Measurements from ENCODE around the gene ADARB1. TPM values are rescaled to one million over a fixed set of nuclear protein-coding genes. Genes with fewer than 3 reads are reported as not detected.

The ADARB1 gene
- total and polyA plus RNA-seq, 2 of the 8 experiments (the other 6 are each of a cell fraction or from before 2014, with no cell fraction given) = 4.7 to 14.9 TPM

DNA sequence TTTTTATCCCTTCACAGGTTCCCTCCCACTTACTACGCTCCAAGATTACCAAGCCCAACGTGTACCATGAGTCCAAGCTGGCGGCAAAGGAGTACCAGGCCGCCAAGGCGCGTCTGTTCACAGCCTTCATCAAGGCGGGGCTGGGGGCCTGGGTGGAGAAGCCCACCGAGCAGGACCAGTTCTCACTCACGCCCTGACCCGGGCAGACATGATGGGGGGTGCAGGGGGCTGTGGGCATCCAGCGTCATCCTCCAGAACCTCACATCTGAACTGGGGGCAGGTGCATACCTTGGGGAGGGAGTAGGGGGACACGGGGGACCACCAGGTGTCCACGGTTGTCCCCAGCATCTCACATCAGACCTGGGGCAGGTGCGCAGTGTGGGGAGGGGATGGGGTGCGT is 147.6 kb downstream of the ADARB1 start (continued):
- TF ChIP-seq, protein P1, sequence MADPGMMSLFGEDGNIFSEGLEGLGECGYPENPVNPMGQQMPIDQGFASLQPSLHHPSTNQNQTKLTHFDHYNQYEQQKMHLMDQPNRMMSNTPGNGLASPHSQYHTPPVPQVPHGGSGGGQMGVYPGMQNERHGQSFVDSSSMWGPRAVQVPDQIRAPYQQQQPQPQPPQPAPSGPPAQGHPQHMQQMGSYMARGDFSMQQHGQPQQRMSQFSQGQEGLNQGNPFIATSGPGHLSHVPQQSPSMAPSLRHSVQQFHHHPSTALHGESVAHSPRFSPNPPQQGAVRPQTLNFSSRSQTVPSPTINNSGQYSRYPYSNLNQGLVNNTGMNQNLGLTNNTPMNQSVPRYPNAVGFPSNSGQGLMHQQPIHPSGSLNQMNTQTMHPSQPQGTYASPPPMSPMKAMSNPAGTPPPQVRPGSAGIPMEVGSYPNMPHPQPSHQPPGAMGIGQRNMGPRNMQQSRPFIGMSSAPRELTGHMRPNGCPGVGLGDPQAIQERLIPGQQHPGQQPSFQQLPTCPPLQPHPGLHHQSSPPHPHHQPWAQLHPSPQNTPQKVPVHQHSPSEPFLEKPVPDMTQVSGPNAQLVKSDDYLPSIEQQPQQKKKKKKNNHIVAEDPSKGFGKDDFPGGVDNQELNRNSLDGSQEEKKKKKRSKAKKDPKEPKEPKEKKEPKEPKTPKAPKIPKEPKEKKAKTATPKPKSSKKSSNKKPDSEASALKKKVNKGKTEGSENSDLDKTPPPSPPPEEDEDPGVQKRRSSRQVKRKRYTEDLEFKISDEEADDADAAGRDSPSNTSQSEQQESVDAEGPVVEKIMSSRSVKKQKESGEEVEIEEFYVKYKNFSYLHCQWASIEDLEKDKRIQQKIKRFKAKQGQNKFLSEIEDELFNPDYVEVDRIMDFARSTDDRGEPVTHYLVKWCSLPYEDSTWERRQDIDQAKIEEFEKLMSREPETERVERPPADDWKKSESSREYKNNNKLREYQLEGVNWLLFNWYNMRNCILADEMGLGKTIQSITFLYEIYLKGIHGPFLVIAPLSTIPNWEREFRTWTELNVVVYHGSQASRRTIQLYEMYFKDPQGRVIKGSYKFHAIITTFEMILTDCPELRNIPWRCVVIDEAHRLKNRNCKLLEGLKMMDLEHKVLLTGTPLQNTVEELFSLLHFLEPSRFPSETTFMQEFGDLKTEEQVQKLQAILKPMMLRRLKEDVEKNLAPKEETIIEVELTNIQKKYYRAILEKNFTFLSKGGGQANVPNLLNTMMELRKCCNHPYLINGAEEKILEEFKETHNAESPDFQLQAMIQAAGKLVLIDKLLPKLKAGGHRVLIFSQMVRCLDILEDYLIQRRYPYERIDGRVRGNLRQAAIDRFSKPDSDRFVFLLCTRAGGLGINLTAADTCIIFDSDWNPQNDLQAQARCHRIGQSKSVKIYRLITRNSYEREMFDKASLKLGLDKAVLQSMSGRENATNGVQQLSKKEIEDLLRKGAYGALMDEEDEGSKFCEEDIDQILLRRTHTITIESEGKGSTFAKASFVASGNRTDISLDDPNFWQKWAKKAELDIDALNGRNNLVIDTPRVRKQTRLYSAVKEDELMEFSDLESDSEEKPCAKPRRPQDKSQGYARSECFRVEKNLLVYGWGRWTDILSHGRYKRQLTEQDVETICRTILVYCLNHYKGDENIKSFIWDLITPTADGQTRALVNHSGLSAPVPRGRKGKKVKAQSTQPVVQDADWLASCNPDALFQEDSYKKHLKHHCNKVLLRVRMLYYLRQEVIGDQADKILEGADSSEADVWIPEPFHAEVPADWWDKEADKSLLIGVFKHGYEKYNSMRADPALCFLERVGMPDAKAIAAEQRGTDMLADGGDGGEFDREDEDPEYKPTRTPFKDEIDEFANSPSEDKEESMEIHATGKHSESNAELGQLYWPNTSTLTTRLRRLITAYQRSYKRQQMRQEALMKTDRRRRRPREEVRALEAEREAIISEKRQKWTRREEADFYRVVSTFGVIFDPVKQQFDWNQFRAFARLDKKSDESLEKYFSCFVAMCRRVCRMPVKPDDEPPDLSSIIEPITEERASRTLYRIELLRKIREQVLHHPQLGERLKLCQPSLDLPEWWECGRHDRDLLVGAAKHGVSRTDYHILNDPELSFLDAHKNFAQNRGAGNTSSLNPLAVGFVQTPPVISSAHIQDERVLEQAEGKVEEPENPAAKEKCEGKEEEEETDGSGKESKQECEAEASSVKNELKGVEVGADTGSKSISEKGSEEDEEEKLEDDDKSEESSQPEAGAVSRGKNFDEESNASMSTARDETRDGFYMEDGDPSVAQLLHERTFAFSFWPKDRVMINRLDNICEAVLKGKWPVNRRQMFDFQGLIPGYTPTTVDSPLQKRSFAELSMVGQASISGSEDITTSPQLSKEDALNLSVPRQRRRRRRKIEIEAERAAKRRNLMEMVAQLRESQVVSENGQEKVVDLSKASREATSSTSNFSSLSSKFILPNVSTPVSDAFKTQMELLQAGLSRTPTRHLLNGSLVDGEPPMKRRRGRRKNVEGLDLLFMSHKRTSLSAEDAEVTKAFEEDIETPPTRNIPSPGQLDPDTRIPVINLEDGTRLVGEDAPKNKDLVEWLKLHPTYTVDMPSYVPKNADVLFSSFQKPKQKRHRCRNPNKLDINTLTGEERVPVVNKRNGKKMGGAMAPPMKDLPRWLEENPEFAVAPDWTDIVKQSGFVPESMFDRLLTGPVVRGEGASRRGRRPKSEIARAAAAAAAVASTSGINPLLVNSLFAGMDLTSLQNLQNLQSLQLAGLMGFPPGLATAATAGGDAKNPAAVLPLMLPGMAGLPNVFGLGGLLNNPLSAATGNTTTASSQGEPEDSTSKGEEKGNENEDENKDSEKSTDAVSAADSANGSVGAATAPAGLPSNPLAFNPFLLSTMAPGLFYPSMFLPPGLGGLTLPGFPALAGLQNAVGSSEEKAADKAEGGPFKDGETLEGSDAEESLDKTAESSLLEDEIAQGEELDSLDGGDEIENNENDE (IDR thresholded peaks at IDR 0.05; ENCODE audit: insufficient replicate concordance, low read length) = no peak
- TF ChIP-seq, protein P2, sequence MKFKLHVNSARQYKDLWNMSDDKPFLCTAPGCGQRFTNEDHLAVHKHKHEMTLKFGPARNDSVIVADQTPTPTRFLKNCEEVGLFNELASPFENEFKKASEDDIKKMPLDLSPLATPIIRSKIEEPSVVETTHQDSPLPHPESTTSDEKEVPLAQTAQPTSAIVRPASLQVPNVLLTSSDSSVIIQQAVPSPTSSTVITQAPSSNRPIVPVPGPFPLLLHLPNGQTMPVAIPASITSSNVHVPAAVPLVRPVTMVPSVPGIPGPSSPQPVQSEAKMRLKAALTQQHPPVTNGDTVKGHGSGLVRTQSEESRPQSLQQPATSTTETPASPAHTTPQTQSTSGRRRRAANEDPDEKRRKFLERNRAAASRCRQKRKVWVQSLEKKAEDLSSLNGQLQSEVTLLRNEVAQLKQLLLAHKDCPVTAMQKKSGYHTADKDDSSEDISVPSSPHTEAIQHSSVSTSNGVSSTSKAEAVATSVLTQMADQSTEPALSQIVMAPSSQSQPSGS (IDR thresholded peaks at IDR 0.05; ENCODE audit: low read length) = no peak
- TF ChIP-seq CTBP2 (IDR thresholded peaks at IDR 0.05; ENCODE audit: borderline replicate concordance, insufficient read depth, insufficient read length, low read length) (no peak), CREB1 (IDR thresholded peaks at IDR 0.05) (no peak), SIX5 (IDR thresholded peaks at IDR 0.05; ENCODE audit: low read depth, low read length) (no peak), POLR2AphosphoS5 (IDR thresholded peaks at IDR 0.05; ENCODE audit: low read depth, low read length) (no peak), GABPA (IDR thresholded peaks at IDR 0.05; ENCODE audit: borderline replicate concordance, insufficient read depth, low read length) (no peak), SP4 (IDR thresholded peaks at IDR 0.05; ENCODE audit: low read length) (no peak), RFX5 (IDR thresholded peaks at IDR 0.05; ENCODE audit: borderline replicate concordance, low read depth, low read length) (no peak), HDAC6 (IDR thresholded peaks at IDR 0.05; ENCODE audit: low read depth, low read length) (no peak)
- TF ChIP-seq, protein P3, sequence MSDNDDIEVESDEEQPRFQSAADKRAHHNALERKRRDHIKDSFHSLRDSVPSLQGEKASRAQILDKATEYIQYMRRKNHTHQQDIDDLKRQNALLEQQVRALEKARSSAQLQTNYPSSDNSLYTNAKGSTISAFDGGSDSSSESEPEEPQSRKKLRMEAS (IDR thresholded peaks at IDR 0.05) = no peak

Measured in H1 (cell line).